ENCODE measurements around the gene BRICD5.
"Not testable (repeated sequence)": the region's sequence is repeated elsewhere in the genome, so short reads cannot be mapped to it uniquely, and the experiment has no call there.

BRICD5 gene

DNA sequence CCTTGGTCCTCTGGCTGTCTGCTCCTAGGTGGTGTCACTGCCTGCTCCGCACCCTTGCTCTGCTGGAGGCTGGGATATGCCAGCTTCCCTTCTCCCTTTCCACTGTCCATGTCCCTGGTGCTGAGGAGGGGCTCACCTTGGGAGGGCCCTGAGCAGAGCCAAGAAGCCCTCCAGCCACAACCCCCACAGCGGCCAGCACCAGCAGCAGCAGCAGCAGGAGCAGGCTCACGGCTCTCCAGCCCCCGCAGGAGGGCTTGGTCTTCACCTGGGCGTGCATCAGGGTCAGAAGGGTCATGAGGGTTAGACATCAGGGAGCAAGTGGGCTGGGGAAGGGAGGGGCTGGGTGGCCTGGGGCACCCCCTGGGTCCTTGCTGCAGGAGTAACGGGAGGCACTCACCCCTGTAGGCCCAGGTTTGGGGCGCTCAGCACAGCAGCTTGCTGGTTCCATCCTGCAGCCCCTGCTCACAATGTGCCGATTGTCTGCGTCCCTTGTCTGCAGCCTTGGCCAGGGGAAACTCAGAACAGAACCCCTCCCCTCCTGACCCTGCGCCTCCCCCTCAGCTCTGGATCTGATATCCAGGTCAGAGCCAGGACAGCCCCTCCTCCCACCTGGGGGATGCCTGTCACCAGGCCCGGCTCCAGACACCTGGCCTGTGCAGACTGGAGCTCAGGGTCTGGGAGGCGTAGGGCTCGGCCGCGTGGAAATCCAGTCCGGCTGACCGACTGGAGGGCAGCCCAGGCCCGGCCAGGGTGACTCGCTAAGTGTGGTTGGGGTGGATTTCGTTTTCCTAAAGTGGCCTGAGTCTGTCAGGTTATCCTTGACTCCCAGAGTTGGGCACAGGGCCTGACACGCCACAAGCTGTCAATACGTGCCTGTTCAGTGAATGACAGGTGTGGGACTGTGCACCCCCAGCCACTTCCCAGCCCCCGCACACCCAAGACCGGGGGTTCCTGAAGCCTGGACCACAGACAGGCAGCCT, at the start of gene BRICD5:
BRICD5 (minus strand) TSS at position 478 of the 980 bp plus-strand sequence; CDS start at position 448, 30 bp downstream.
- DNase-seq (ENCODE audit: low spot score) = no peak

DNA sequence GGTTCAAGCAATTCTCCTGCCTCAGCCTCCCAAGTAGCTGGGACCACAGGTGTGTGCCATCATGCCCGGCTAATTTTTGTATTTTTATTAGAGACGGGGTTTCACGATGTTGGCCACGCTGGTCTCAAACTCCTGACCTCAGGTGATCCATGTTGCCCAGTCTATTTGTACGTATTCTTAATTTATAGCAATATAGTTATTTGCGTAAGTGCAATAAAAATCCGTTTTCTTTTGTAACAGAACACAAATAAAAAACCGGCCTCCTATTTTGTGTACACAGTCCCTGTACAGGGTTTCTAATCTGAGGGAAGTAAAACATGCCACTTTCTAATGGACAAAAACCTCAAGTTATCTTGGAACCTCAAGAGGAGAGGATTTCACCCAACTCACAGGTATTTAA, 49.6 kb upstream of the BRICD5 start:
- DNase-seq (ENCODE audit: low spot score) = no peak

DNA sequence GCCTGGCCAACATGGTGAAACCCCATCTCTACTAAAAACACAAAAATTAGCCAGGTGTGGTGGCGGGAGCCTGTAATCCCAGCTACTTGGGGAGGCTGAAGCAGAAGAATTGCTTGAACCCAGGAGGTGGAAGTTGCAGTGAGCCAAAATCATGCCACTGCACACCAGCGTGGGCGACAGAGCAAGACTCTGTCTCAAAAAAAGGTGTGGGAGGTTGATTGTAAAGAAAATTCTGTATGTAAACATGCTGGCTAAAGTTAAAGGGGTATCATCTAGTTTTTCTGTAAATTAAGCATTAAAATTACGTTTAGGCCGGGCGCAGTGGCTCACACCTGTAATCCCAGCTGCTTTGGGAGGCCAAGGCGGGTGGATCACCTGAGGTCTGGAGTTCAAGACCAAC, 47.9 kb upstream of the BRICD5 start:
- DNase-seq (ENCODE audit: low spot score) = not testable (repeated sequence)

DNA sequence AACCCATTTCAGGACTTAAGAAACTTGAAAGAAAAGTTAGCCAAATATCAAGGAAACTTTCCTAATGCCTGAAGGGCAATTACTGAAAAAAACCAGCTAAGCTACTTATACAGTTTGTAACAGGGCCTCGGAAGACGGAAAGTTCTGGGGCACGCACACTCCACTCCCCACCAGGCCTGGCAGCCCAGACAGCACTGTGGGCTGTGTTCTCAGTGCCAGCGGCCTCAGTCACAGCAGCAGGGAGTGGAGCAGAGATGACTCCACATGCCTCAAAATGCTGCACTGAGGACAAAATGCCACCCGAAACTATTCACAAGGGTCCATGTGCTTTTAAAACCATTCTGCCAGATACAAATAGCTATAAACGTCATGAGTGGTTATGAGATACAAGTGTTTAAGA, 47.1 kb upstream of the BRICD5 start:
- no peak for DNase-seq (ENCODE audit: low spot score)

DNA sequence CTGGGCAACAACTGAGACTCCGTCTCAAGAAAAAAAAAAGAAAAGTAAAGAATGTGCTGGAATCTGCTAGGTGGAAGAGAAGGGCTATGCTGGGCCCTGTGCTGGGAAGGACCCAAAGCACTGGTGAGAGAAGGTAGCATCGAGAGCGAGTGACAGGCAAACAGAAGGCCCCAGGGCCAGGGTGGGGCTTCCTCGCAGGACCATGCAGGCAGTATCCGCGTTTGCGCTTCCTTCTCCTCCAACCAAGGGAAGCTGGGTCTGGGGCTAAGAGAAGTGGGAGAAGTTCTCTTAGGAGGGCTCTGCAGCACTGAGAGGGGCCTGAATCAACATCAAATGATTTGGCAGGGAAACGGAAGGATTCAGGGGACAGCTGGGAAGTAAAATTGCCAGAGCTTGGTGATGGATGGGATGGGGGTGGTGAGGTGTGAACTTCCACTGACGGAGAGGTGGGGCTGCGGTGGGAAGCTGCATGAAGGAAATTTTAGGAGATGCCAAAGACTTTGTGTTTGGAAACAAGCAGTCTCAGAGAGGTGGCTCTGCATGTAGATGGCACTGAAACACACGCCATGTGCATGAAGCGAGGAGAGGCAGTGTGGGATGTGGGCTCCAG, 46.0 kb upstream of the BRICD5 start:
- no peak for DNase-seq (ENCODE audit: low spot score)

DNA sequence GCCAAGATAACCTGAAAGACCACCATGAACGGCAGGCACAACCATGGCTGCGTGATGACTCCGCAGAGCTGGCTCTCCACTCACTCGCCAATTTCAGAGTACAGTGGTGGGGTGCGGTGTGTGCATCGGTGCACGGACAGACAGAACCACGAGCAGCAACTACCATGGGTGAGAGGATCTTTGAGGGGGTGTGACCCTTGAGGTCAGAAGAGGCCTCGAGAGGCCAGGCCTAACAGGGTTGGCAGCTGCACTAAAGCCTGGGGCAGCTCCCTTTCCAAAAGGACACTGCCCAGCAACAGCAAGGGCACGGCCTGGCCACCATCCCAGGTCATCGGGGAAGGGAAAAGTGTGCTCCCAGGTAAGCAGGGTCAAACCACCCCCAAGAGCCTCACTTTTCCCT, 42.6 kb upstream of the BRICD5 start:
- DNase-seq (ENCODE audit: low spot score) = no peak

DNA sequence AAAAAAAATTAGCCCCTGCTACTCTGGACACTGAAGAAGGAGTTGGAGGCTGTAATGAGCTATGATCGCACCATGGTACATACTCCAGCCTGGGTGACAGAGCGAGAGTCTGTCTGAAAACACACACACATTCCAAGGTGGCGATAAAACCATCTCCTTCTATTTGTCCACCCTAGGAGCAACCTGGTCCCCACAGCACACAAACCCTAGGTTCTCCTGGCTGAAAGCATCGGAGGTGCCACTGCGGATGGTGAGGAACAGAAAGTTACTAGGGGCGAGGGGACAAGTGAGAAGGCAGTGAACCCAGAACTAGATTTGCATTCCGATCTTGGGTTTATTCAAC, 42.1 kb upstream of the BRICD5 start:
- no peak for DNase-seq (ENCODE audit: low spot score)

DNA sequence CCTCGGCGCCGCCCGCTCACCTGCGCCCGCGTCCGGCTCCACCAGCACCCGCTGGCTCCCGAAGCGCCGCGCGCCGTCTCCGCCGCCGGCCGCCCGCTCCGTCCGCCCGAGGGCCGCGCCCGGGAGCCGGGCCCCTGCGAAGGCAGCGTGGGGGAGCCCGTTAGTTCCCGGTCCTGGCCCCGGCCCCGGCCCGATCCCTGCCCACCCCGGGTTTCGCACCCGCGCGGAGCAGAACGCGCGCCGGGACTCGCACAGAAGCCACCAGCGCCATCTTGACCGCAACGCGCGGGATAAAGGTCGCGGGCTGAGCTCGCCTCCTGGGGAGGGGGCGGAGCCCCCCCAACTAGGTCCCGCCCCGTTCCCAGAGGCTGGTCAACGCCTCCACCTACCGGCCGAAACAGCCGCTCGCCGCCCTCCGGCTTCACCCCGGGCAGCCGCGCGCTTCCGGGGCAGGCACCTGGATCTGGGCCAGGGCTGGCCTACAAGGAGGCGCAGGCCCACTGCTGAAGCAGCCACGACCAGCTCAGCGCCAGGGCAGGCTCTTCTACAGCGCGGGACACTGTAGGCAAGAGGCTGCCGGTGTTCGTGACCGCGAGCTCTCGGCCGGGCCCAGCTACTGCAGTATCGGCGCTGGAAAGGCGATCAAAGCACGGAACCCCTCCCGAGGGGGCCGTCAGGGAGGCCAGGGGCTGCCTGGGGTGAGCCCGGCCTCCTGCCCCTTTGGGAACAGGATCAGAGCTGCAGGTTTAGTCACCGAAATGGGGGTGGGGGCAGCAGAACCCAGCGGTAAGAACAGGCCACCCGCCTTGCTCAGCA, 40.8 kb upstream of the BRICD5 start, which contains the start of gene ECI1:
ECI1 (minus strand) TSS at position 292 of the 816 bp plus-strand sequence; CDS start at position 271, 21 bp downstream.
- peak; percentile 100 for DNase-seq (ENCODE audit: low spot score)

DNA sequence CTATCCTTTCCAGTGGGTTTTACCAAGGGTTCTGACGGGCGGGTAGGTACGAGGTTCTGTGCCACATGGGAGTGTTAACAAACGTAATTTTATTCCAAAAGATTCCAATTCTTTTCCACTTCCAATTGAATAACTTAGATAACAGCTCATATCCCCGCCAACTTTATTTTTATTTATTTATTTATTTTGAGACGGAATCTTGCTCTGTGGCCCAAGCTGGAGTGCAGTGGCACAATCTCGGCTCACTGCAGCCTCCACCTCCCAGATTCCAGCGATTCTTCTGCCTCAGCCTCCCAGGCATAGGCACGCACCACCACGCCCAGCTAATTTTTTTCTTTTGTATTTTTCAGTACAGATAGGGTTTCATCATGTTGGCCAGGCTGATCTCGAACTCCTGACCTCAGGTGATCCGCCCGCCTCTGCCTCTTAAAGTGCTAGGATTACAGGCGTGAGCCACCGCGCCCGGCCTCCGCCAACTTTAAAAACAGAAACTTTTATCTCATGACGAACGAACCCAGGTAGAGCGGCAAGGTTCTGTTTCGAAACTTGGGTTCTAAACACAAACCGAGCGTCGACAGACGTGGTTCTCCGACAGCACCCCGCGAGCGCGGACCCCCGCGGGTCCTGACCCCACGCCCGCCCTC, 40.1 kb upstream of the BRICD5 start:
- DNase-seq (ENCODE audit: low spot score) = no peak

DNA sequence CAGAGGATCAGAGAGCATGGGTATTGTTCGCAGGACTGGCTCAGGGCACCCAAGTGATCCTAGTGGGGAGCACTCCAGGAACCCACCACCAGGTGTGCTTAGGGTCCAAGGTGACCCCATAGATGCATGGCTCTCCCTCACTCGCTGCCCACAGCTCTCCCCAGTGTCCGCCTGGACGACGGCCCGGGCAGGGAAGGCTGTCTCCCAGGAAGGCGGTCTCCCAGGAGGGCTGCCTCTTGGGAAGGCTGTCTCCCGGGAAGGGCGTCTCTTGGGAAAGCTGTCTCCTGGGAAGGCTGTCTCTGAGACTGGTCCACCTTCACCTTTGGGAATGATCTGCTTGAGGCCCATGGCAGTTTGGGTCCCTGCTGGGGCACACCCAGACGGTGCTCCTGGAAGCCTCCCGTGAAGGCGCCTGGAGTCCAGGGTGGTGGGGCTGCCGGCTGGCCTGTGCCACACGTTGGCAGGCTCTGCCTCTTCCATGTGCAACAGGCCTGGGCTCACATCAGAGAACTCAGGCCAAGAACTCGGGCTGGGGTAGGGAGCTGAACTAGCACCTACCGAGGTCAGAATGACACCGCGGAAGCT, 35.7 kb upstream of the BRICD5 start:
- no peak for DNase-seq (ENCODE audit: low spot score)

DNA sequence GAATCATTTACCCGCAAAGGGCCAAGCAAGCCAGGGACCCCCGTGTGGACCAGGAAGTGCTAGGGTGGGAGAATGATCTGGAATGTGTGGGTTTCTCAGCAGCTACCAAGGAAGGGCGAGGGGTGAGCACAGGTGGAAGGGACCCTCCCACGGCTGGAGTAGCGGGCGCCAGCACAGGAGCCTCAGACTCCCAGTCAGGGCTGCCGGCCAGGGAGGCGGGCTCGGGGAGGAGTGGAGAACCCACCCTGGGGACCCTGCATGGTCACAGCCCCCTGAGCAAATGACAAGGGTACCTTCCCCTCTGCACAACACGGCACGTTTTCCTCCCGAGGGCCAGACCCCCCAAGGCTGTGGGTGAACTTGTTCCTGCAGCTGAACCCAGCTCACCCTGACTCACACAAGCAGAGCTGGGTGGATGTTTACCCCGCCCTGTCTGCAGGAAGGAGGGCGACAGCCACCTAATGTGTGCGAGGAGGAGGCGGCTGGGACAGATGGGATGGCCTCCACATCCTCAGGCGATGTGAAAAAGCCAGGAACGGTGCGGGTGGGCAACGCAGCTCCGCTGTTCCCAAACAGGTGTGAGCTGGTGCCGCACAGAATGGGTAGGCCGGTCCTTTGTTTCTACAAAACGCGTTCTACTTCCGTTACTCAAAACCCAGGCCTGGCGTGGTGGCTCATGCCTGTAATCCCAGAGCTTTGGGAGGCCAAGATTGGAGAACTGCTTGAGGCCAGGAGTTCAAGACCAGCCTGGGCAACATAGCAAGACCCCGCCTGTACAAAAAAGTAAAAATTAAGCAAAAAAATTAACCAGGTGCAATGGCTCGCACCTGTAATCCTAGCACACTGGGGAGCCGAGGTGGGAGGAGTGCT, 34.5 kb upstream of the BRICD5 start:
- no peak for DNase-seq (ENCODE audit: low spot score)

DNA sequence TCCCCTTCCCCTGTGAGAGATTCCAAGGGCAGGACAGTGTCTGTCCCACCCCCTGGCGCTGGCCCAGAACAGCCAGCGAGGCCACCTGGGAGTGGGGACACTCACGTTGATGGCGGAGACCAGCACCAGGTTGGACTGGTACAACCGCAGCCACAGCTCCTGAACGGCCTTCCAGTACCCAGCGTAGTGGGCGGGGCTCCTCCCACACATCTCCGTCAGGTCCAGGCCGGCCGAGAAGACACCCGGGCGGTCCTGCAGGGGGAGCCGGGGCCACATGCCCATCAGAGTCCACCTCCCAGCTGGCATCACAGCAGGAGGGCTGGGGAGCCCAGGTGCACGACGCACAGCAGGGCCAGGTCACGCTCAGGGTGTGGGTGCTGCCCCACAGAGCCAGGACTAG, 33.6 kb upstream of the BRICD5 start:
- peak; percentile 65 for DNase-seq (ENCODE audit: low spot score)

DNA sequence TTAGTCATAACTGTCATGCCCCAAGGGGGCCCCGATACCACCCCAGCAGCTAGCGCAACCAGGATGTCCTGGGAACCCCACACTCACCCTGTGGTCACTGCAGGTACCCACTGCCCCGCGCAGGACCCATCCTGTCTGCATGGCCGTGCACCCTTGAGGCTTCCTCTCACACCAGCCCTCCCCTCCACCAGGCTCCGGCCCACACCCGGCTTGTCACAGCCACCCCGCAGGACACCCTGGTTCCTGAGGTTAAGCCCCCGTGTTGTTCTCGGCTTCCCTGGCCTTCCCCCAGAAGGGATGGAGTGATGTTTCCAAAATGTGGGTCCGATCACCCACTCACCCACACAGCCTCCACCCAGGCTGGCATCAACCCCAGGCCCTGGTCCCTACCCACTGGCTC, 33.1 kb upstream of the BRICD5 start:
- DNase-seq (ENCODE audit: low spot score) = no peak

DNA sequence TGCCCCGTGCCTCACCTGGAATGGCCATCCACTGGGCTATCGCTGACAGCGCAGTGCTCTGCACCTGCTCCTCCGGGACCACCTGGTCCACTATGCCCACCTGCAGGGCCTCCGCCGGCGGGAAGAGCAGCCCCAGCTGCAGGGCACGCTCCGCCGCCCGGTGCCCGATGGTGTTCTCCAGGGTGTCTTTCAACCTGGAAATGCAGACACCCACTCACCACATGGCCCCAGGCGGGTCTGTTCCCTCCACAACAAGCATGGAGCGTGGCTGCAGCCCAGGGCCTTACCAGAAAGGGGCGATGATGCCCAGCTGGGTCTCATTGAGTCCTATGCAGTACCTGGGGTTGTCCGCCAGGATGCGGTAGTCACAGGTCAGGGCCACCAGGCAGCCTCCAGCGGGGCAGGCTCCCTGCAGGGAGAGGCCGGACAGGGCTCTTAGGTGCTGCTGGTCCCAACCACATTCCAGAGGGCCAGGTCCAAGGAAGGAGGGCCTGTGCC, 32.4 kb upstream of the BRICD5 start:
- peak; percentile 60 for DNase-seq (ENCODE audit: low spot score)

DNA sequence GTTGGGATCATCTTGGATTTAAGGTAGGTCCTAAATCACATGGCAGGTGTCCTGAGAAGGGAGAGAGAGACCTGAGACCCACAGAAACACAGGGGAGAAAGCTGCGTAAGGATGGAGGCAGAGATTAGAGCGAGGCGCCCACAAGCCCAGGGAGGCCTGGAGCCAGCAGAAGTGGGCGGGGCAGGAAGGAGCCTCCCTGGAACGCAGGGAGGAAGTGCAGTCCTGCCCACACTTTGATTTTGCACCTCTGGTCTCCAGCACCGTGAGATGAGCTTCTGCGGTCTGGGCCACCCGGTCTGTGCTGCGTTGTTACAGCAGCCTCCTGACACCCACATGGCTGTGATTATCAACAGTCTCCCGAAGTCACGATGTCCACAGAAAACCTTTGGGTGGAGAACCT, 31.9 kb upstream of the BRICD5 start:
- DNase-seq (ENCODE audit: low spot score) = no peak

DNA sequence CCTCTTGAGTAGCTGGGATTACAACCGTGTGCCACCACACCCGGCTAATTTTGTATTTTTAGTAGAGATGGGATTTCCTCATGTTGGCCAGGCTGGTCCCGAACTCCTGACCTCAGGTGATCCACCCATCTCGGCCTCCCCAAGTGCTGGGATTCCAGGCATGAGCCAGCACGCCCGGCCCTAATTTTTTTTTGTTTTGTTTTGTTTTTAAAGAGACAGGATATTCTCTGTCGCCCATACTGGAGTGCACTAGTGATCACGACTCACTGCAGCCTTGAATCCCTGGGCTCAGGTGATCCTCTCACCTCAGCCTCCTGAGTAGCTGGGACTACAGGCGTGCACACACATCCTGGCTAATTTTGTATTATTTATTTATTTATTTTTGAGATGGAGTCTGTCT, 29.7 kb upstream of the BRICD5 start:
- DNase-seq (ENCODE audit: low spot score) = not testable (repeated sequence)

DNA sequence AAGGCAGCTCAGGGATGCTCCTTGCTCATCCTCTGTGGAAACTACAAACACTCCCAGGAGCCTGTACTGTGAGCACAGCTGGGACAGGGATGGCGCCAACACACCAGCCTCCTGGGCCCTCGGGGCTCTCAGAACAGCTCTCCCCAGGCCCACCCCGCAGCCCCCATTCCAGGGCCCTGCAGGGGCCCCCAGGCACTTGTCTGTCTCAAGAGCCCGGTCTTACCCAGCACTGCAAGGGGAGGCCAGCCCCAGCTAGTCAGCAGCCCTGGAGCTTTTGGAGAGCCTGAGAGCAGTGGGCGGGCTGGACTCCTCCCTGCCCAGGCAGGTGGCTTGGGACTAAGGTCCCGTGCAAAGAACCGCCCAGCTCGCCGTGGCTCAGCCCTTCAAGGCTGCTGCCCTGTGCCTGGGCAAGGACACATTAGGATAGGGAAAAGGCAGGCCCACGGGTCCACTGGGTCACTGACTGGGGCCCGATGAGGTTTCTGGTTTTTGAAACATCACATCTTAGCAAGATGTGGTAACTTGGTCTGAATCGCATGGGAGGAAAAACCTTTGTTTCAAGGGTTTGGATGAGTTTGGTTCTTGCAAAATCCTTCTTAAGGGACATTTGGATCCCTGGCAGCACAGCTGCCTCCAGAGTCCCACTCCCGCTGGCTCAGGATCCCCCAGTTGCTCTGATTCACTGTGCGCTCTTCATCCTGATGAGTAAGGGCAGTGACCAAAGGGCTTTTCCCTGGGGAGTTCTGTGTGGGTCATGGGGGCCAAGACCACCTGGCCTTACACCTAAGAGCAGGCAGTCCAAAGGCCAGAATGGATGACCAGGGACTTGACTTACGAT, 28.4 kb upstream of the BRICD5 start:
- peak; percentile 71 for DNase-seq (ENCODE audit: low spot score)

DNA sequence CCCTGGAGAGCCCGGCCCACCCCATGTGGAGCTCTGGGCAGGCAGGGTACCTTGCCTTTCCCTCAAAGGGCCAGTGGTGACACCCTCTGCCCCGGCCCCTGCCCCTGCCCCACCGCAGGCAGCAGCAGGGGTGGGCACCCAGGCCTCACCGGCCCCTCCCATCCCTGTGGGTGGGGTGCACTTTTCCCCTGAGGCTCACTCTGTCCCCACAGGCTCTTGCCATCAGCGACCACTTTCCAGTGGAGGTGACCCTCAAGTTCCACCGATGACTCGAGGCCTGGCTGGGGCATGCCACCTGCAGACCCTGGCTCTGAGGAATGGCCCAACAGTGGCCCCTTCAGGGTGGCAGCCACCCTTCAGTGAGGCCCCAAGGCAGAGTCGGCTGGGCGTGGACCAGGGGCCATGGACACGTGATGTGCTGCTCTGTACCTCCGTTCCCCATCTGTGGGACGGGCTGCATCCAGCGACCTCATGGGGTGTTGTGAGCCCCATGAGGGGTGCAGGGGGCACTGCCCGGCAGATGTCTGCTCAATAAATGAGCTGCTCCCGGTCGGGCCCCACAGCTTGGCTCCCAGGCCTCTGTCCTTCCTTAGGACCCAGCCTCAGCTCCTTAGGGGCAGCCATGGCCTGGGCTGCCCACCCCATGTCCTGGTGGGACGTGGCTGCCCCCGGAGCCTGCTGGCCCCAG, 27.6 kb upstream of the BRICD5 start:
- peak; percentile 58 for DNase-seq (ENCODE audit: low spot score)
